Measurements from ENCODE around the gene SPATA9. TPM values are rescaled to one million over a fixed set of nuclear protein-coding genes. Genes with fewer than 3 reads are reported as not detected.
A peak's percentile ranks its signal among the peaks of the same experiment; 100 is the strongest.

Gene SPATA9
- total and polyA plus RNA-seq, 10 donors = 0.23 to 2.8 (median 1.1) TPM; not detected in 1

GRCh38 chr5:95619514-95620029 is 63.2 kb downstream of the SPATA9 start:
- Histone ChIP-seq H3K4me1 (peaks cover 7 to 42% (median 34%) of the 10 kb centered on the region in 6 donors), H3K27ac (peak overlapping the region in 1 of 8 donors; percentile 72), H3K27me3 (replicated peaks in 1 of 7) (peaks cover 0 to 22% (median 0%) of the 10 kb centered on the region in 7 donors), H3K9me3 (peaks cover 0 to under 1% (median 0%) of the 10 kb centered on the region in 8 donors), H3K4me3 (peak overlapping the region; percentile 60 to 74 (median 68)), H3K36me3 (no peaks in the 10 kb centered on the region)
- no peak for TF ChIP-seq POLR2AphosphoS5 (IDR thresholded peaks at IDR 0.05)
- TF ChIP-seq POLR2A (IDR thresholded peaks at IDR 0.05) = no peak
- TF ChIP-seq CTCF (IDR thresholded peaks at IDR 0.05 in 8 of 11, conservative IDR thresholded peaks at IDR 0.05 in 3 of 11) = no peak
- intact Hi-C loops (cut with DNase I; ENCODE audit: low total_unique reads) = no loop called here
- DNase-seq = no peak
- WGBS, 5 donors = 6 to 12% (median 8%) methylated on average over 19 of the region's 19 CpGs

GRCh38 chr5:95619096-95619495 is 63.7 kb downstream of the SPATA9 start:
- WGBS, 5 donors = 77 to 85% (median 79%) methylated on average over 4 of the region's 4 CpGs
- Histone ChIP-seq H3K4me3 (peak overlapping the region in 2 of 8 donors; percentile 69 to 74), H3K27ac (no peak overlapping the region), H3K9me3 (peaks cover 0 to 5% (median 2%) of the 10 kb centered on the region in 8 donors), H3K27me3 (replicated peaks in 1 of 7) (peaks cover 0 to 22% (median 0%) of the 10 kb centered on the region in 7 donors), H3K36me3 (no peaks in the 10 kb centered on the region), H3K4me1 (peaks cover 7 to 42% (median 34%) of the 10 kb centered on the region in 6 donors)
- DNase-seq = no peak
- TF ChIP-seq CTCF (IDR thresholded peaks at IDR 0.05 in 8 of 11, conservative IDR thresholded peaks at IDR 0.05 in 3 of 11) = no peak
- TF ChIP-seq POLR2A (IDR thresholded peaks at IDR 0.05) = no peak
- TF ChIP-seq POLR2AphosphoS5 (IDR thresholded peaks at IDR 0.05) = no peak
- intact Hi-C loops (cut with DNase I; ENCODE audit: low total_unique reads) = no loop called here

GRCh38 chr5:95617057-95617456 is 65.7 kb downstream of the SPATA9 start:
- Histone ChIP-seq H3K27ac (no peak overlapping the region), H3K4me3 (no peak overlapping the region), H3K9me3 (peaks cover 0 to 21% (median 16%) of the 10 kb centered on the region in 8 donors), H3K4me1 (peaks cover 7 to 31% (median 27%) of the 10 kb centered on the region in 6 donors), H3K36me3 (peaks cover 0 to 4% (median 0%) of the 10 kb centered on the region in 6 donors), H3K27me3 (replicated peaks in 1 of 7) (peaks cover 0 to 22% (median 0%) of the 10 kb centered on the region in 7 donors)
- 74 to 97% (median 92%) methylated on average over 5 of the region's 5 CpGs for WGBS, 5 donors
- no peak for DNase-seq
- no peak for TF ChIP-seq POLR2AphosphoS5 (IDR thresholded peaks at IDR 0.05)
- no peak for TF ChIP-seq POLR2A (IDR thresholded peaks at IDR 0.05)
- TF ChIP-seq CTCF (IDR thresholded peaks at IDR 0.05 in 8 of 11, conservative IDR thresholded peaks at IDR 0.05 in 3 of 11) = no peak
- intact Hi-C loops (cut with DNase I; ENCODE audit: low total_unique reads) = no loop called here

- Histone ChIP-seq H3K27me3 (replicated peaks in 1 of 7) (peaks cover 0 to 10% (median 0%) of the 10 kb centered on the region in 7 donors), H3K36me3 (peaks cover 0 to 4% (median 0%) of the 10 kb centered on the region in 6 donors), H3K4me1 (peaks cover 0 to 14% (median 13%) of the 10 kb centered on the region in 6 donors), H3K27ac (no peak overlapping the region), H3K4me3 (no peak overlapping the region), H3K9me3 (peaks cover 0 to 21% (median 16%) of the 10 kb centered on the region in 8 donors)
- no peak for TF ChIP-seq POLR2A (IDR thresholded peaks at IDR 0.05)
- no peak for TF ChIP-seq CTCF (IDR thresholded peaks at IDR 0.05 in 8 of 11, conservative IDR thresholded peaks at IDR 0.05 in 3 of 11)
- TF ChIP-seq POLR2AphosphoS5 (IDR thresholded peaks at IDR 0.05) = no peak
- intact Hi-C loops (cut with DNase I; ENCODE audit: low total_unique reads) = no loop called here
- 60 to 82% (median 67%) methylated on average over 1 of the region's 1 CpG for WGBS, 5 donors
- DNase-seq = no peak
These were observed 67.7 kb downstream of the SPATA9 start for GRCh38 chr5:95615164-95615467.

All from spleen (tissue), 11 donors.